Activated CD4-positive, alpha-beta T cell treated with anti-CD3 and anti-CD28 coated beads, Interleukin-2, amount 10 ng/mL, durations not matched to agents 24 days and 14 days (primary cell): ENCODE data around the gene CEP70. TPM values are rescaled to one million over a fixed set of nuclear protein-coding genes. Genes with fewer than 3 reads are reported as not detected.
"Not testable (repeated sequence)": the region's sequence is repeated elsewhere in the genome, so short reads cannot be mapped to it uniquely, and the experiment has no call there.

Experiments
- DNase-seq: peaks from one replicate; pipeline ENCODE4 v3.0.0; 2022
- H3K27ac Mint-ChIP-seq: one replicate; pipeline ENCODE4 v1.8.0; 2022; ENCODE audit warnings: mild to moderate bottlenecking, mixed read lengths
- H3K27me3 Mint-ChIP-seq: one replicate; pipeline ENCODE4 v1.8.0; 2022; ENCODE audit warnings: mixed read lengths
- H3K36me3 Mint-ChIP-seq: one replicate; pipeline ENCODE4 v1.8.0; 2022; ENCODE audit warnings: low read depth, mild to moderate bottlenecking, mixed read lengths
- H3K4me1 Mint-ChIP-seq: one replicate; pipeline ENCODE4 v1.8.0; 2021; ENCODE audit warnings: mixed read lengths
- H3K4me3 Mint-ChIP-seq: one replicate; pipeline ENCODE4 v1.8.0; 2022; ENCODE audit warnings: mild to moderate bottlenecking, moderate library complexity, mixed read lengths
- H3K9me3 Mint-ChIP-seq: one replicate; pipeline ENCODE4 v1.8.0; 2021; ENCODE audit warnings: mixed read lengths
- intact Hi-C: fragments of 100-400 bp; cut with micrococcal nuclease; formaldehyde crosslinking; loops from one replicate; pipeline ENCODE4 v1.15.1; 2023
- total RNA-seq: library from RNA; stranded (reverse); gene quantifications from 2 replicates; pipeline ENCODE4 v1.2.3, GENCODE V29; 2022

The CEP70 gene
- total RNA-seq, 1 donor from 2014 or later = 4.8 TPM

DNA sequence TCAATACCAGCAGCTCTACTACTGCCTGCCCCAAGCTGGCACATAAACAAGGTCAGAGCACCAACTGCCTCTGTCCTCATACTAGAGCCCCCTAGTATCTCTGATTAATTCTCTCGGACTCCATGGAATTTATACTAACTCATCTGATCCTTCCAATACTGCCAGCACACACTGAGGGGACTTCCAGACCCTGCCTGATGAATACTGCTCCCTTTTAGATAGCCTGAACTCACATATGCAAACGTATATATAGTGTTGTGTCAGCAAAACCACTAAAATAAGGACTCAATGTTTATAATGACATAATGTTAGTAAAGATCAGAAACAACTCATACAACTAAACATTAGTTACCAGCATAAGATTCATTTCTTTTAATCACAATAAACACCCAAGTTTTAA lies 25.0 kb downstream of the CEP70 start:
- H3K9me3 Mint-ChIP-seq = peaks cover 13% of the 10 kb centered on the region
- H3K36me3 Mint-ChIP-seq = peaks cover 28% of the 10 kb centered on the region
- intact Hi-C loops = no loop called here
- peaks cover 9% of the 10 kb centered on the region for H3K4me1 Mint-ChIP-seq
- DNase-seq = no peak
- H3K27me3 Mint-ChIP-seq = no peaks in the 10 kb centered on the region
- no peak overlapping the region for H3K27ac Mint-ChIP-seq
- no peak overlapping the region for H3K4me3 Mint-ChIP-seq

DNA sequence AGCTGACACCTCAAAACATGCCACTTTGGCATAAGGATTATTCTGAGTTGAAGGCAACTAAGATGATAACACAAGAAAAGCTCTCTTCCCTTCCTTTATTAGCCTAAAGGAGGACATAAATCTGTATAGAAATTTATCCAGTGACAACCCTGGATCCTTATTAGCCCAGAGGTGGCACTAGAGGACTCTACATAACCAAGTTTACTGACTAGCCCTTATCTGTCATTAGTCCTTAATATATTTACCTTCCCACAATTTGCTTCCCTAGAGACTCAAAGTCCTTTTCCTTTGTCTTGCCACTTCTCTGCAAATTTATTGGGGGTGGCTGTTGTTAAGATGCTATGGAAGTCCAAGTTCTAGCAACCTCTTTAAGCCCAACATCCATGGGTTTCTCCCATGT lies 26.7 kb downstream of the CEP70 start:
- DNase-seq = no peak
- Mint-ChIP-seq H3K36me3 (peaks cover 28% of the 10 kb centered on the region), H3K27ac (no peak overlapping the region), H3K9me3 (peaks cover 20% of the 10 kb centered on the region), H3K27me3 (no peaks in the 10 kb centered on the region), H3K4me3 (no peak overlapping the region), H3K4me1 (peaks cover 16% of the 10 kb centered on the region)
- intact Hi-C loops = no loop called here

DNA sequence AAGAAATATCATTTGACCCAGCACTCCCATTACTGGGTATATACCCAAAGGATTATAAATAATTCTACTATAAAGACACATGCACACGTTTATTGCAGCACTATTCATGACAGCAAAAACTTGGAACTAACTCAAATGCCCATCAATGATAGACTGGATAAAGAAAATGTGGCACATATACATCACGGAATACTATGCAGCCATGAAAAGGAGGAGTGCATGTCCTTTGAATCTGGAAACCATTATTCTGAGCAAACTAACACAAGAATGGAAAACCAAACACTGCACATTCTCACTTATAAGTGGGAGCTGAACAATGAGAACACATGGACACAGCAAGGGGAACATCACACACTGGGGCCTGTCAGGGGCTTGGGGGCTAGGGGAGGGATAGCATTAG lies 27.8 kb downstream of the CEP70 start:
- H3K36me3 Mint-ChIP-seq = peaks cover 24% of the 10 kb centered on the region
- H3K9me3 Mint-ChIP-seq = peaks cover 16% of the 10 kb centered on the region
- H3K27ac Mint-ChIP-seq, H3K27me3 Mint-ChIP-seq, DNase-seq, H3K4me3 Mint-ChIP-seq, intact Hi-C loops: not testable (repeated sequence)
- H3K4me1 Mint-ChIP-seq = peaks cover 10% of the 10 kb centered on the region

DNA sequence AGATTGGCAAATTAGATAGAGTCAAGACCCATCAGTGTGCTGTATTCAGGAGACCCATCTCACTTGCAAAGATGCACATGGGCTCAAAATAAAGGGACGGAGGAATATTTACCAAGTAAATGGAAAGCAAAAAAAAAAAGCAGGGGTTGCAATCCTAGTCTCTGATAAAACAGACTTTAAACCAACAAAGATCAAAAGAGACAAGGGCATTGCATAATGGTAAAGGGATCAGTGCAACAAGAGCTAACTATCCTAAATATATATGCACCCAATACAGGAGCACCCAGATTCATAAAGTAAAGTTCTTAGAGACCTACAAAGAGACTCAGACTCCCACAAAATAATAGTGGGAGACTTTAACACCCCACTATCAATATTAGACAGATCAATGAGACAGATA lies 31.2 kb downstream of the CEP70 start:
- H3K4me3 Mint-ChIP-seq, DNase-seq, intact Hi-C loops, H3K27ac Mint-ChIP-seq, H3K4me1 Mint-ChIP-seq, H3K27me3 Mint-ChIP-seq: not testable (repeated sequence)
- Mint-ChIP-seq H3K36me3 (peaks cover 29% of the 10 kb centered on the region), H3K9me3 (peaks cover 27% of the 10 kb centered on the region)

DNA sequence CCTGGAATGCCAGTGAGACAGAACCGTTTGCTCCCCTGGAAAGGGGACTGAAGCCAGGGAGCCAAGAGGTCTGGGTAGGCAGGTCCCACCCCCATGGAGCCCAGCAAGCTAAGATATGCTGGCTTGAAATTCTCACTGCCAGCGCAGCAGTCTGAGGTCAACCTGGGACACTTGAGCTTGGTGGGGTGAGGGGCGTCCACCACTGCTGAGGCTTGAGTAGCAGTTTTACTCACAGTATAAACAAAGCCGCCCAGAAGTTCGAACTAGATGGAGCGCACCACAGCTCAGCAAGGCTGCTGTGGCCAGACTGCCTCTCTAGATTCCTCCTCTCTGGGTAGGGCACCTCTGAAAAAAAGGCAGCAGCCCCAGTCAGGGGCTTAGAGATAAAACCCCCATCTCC lies 33.6 kb downstream of the CEP70 start:
- intact Hi-C loops = no loop called here
- DNase-seq = no peak
- peaks cover 25% of the 10 kb centered on the region for H3K36me3 Mint-ChIP-seq
- H3K4me1 Mint-ChIP-seq = peaks cover 7% of the 10 kb centered on the region
- no peaks in the 10 kb centered on the region for H3K27me3 Mint-ChIP-seq
- no peak overlapping the region for H3K27ac Mint-ChIP-seq
- H3K9me3 Mint-ChIP-seq = peaks cover 21% of the 10 kb centered on the region
- no peak overlapping the region for H3K4me3 Mint-ChIP-seq

DNA sequence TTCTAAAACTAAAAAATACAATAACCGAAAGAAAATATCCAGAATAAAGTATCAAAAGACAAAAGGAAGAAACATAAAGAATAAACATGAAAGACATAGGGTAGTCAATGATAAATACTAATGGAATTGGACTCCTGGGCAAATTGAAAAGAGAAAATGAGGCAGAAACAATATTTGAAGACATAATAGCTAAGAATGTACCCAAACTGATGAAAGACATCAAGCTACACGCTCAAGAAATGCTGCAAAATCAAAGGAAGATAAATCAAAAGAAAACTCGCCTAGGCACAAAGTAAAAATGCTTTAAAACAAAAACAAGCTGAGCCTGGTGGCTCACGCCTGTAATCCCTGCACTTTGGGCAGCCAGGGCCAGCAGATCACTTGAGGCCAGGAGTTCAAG lies 34.9 kb downstream of the CEP70 start:
- H3K27me3 Mint-ChIP-seq = no peaks in the 10 kb centered on the region
- H3K36me3 Mint-ChIP-seq = peaks cover 26% of the 10 kb centered on the region
- intact Hi-C loops = no loop called here

DNA sequence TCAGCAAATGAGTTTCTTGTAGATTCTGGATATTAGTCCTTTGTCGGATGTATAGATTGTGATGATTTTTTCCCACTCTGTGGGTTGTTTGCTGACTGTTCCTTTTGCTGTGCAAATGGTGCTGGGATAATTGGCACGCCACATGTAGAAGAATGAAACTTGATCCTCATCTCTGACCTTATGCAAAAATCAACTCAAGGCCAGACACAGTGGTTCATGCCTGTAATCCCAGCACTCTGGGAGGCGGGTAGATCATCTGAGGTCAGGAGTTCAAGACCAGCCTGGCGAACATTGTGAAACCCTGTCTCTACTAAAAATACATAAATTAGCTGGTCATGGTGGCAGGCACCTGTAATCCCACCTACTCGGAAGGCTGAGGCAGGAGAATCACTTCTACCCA lies 39.3 kb downstream of the CEP70 start:
- H3K4me3 Mint-ChIP-seq, DNase-seq, H3K27me3 Mint-ChIP-seq, intact Hi-C loops, H3K27ac Mint-ChIP-seq: not testable (repeated sequence)
- peaks cover 38% of the 10 kb centered on the region for H3K9me3 Mint-ChIP-seq
- H3K4me1 Mint-ChIP-seq = peaks cover 12% of the 10 kb centered on the region
- peaks cover 40% of the 10 kb centered on the region for H3K36me3 Mint-ChIP-seq

More for the DNA sequence above, 34.9 kb downstream of the CEP70 start:
- no peak for DNase-seq
- Mint-ChIP-seq H3K9me3 (peaks cover 20% of the 10 kb centered on the region), H3K4me1 (peaks cover 7% of the 10 kb centered on the region), H3K4me3 (no peak overlapping the region), H3K27ac (no peak overlapping the region)

DNA sequence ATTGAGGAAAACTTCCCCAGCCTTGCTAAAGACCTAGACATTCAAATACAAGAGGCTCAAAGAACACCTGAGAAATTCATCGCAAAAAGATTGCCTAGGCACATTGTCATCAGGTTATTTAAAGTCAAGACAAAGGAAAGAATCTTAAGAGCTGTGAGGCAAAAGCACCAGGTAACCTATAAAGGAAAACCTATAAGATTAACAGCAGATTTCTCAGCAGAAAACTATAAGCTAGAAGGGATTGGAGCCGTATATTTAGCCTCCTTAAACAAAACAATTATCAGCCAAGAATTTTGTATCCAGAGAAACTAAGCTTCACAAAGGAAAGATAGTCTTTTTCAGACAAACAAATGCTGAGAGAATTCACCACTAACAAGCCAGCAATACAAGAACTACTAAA lies 43.1 kb downstream of the CEP70 start:
- H3K27me3 Mint-ChIP-seq, H3K4me3 Mint-ChIP-seq, DNase-seq, H3K27ac Mint-ChIP-seq, intact Hi-C loops: not testable (repeated sequence)
- peaks cover 62% of the 10 kb centered on the region for H3K36me3 Mint-ChIP-seq
- peaks cover 49% of the 10 kb centered on the region for H3K9me3 Mint-ChIP-seq
- H3K4me1 Mint-ChIP-seq = peaks cover 12% of the 10 kb centered on the region

DNA sequence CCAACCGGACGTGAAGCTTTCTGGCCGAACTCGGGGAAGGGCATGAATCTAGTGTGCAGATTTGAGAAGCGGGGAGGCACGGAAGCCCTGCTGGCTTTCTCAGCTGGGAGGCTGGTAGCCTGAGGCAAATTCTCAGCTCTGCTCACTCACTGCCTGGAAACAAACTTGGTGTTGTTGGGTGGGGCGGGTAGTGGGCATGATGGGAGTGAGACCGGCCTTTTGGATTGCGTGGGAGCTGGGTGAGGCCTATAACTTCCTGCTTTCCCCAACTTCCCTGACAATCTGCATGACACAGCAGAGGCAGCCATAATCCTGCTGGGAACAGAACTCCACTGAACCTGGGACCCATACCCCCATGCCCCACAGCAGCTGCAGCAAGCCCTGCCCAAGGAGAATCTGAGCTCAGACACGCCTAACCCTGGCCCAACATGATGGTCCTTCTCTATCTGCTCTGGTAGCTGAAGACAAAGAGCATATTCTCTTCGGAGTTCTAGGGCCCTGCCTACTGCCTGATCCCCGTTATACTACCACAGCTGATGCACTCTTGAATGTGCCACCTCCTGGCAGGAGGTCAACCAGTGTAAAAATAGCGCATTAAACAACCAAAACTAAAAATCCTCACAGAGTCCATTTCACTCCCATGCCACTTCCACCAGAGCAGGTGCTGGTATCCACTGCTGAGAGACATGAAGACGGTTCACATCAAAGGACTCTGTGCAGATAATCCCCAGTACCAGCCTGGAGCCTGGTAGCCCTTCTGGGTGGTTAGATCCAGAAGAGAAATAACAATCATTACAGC lies 44.7 kb downstream of the CEP70 start:
- no peaks in the 10 kb centered on the region for H3K27me3 Mint-ChIP-seq
- H3K9me3 Mint-ChIP-seq = peaks cover 54% of the 10 kb centered on the region
- H3K27ac Mint-ChIP-seq = no peak overlapping the region
- intact Hi-C loops = no loop called here
- H3K4me1 Mint-ChIP-seq = peaks cover 12% of the 10 kb centered on the region
- no peak for DNase-seq
- H3K36me3 Mint-ChIP-seq = peaks cover 62% of the 10 kb centered on the region
- no peak overlapping the region for H3K4me3 Mint-ChIP-seq

DNA sequence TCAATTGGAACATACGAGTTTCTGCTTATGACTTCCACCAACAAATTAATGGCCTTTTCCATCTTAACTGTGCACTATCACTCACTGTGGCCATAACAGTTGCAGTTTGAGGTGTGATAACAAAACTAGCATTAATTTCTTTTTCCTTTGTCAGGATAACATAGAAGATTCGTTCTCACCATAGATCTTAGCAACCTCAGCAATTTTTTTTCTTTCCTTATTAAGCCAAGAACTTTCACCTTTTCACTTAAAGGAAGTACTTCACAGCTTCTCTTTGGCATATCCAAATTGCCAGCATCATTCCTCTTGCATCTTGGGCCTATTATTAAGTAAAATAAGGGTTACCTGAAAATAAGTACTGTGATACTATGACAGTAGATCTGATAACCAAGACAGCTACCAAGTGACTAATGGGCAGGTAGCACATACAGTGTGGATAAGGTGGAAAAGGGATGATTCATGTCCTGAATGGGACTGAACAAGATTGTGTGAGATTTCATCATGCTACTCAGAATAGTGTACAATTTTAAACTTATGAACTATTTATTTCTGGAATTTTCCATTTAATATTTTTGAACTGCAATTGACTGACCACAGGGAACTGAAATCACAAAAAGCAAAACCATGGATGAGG lies 46.6 kb downstream of the CEP70 start:
- Mint-ChIP-seq H3K9me3 (peaks cover 56% of the 10 kb centered on the region), H3K4me3 (no peak overlapping the region), H3K27me3 (no peaks in the 10 kb centered on the region)

DNA sequence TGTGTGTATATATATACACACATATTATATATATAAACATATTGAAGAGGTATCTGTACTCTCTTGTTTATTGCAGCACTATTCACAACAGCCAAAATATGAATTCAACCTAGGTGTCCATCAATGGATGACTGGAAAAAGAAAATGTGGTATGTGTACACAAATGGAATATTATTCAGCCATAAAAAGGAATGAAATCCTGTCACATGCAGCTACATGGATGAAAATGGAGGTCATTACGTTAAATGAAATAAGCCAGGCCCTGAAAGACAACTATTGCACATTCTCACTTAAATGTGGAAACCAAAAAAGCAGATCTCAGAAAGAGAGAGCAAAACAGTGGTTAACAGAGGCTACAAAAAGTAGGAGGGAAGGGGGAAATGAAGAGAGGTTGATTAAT lies 49.5 kb downstream of the CEP70 start:
- Mint-ChIP-seq H3K9me3 (peaks cover 40% of the 10 kb centered on the region), H3K4me3 (no peak overlapping the region), H3K4me1 (no peaks in the 10 kb centered on the region), H3K27ac (no peak overlapping the region), H3K36me3 (peaks cover 66% of the 10 kb centered on the region), H3K27me3 (no peaks in the 10 kb centered on the region)
- intact Hi-C loops = no loop called here
- no peak for DNase-seq

More for the DNA sequence above, 46.6 kb downstream of the CEP70 start:
- H3K4me1 Mint-ChIP-seq = peaks cover 8% of the 10 kb centered on the region
- intact Hi-C loops = no loop called here
- no peak overlapping the region for H3K27ac Mint-ChIP-seq
- no peak for DNase-seq
- peaks cover 65% of the 10 kb centered on the region for H3K36me3 Mint-ChIP-seq

DNA sequence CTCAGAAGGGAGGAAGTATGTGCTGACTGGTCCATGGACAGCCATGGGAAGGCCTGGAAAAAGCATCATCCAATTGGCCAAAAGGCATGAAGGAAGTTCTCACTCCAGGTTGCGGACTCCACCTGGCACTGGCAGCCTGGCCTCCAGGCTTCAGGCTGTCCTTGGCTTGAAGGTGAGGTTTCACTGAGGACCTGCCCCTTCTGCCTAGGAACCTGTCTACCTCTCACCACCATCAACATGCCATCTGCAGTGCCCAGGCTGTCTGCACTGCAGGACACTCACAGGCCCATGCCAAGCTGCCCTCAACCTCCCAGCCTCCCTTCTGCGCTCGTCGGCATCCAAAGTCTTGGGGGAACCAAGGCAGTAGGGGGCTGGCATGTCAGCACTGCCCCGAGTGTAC lies 51.1 kb downstream of the CEP70 start:
- no peaks in the 10 kb centered on the region for H3K27me3 Mint-ChIP-seq

DNA sequence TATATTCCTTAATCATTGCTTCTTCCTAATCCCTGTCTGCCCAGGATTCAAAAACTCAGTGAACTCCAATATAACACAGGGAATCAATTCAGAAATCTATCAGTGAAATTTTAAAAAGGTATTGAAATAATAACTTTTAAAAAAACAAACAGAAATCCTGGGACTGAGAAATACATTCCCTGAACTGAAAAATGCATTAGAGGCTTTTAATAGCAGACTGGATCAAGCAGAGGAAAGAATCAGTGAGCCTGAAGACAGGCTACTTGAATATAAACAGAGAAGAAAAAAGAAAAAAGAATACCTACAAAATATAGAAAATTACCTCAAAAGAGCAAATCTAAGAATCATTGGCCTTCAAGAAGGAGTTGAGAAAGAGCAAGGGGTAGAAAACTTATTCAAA lies 54.7 kb downstream of the CEP70 start:
- H3K4me3 Mint-ChIP-seq = no peak overlapping the region
- DNase-seq = no peak
- peaks cover 24% of the 10 kb centered on the region for H3K9me3 Mint-ChIP-seq
- H3K4me1 Mint-ChIP-seq = no peaks in the 10 kb centered on the region
- H3K36me3 Mint-ChIP-seq = peaks cover 36% of the 10 kb centered on the region
- intact Hi-C loops = no loop called here
- no peak overlapping the region for H3K27ac Mint-ChIP-seq
- no peaks in the 10 kb centered on the region for H3K27me3 Mint-ChIP-seq

More for the DNA sequence above, 51.1 kb downstream of the CEP70 start:
- intact Hi-C loops = no loop called here
- peaks cover 43% of the 10 kb centered on the region for H3K9me3 Mint-ChIP-seq
- no peak overlapping the region for H3K27ac Mint-ChIP-seq
- H3K36me3 Mint-ChIP-seq = peaks cover 58% of the 10 kb centered on the region
- no peaks in the 10 kb centered on the region for H3K4me1 Mint-ChIP-seq
- no peak for DNase-seq
- no peak overlapping the region for H3K4me3 Mint-ChIP-seq

DNA sequence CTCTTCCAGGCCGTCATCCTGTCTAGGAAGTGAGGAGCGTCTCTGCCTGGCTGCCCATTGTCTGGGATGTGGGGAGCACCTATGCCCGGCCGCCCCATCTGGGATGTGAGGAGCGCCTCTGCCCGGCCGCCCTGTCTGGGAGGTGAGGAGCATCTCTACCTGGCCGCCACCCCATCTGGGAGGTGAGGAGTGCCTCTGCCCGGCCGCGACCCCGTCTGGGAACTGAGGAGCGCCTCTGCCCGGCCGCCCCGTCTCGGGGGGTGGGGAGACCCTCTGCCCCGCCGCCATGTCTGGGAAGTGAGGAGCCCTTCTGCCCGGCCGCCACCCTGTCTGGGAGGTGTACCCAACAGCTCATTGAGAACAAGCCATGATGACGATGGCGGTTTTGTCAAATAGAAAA lies 72.6 kb downstream of the CEP70 start:
- H3K27ac Mint-ChIP-seq, intact Hi-C loops: not testable (repeated sequence)
- peaks cover 32% of the 10 kb centered on the region for H3K36me3 Mint-ChIP-seq

More for the DNA sequence above, 72.6 kb downstream of the CEP70 start:
- not testable (repeated sequence) for H3K27me3 Mint-ChIP-seq, DNase-seq, H3K4me3 Mint-ChIP-seq, H3K4me1 Mint-ChIP-seq
- H3K9me3 Mint-ChIP-seq = peaks cover 19% of the 10 kb centered on the region
